H1 (cell line): ENCODE data around the gene MED13. TPM values are rescaled to one million over a fixed set of nuclear protein-coding genes. Genes with fewer than 3 reads are reported as not detected.

ENCODE experiments used
- CTCF ChIA-PET: fragments of 300-600 bp; sonication (Branson Sonifier 250); formaldehyde crosslinking; loops from one replicate; lab custom pipeline; 2021; ENCODE audit not compliant: partially characterized antibody; lab: Charles Lee
- POLR2A ChIA-PET: fragments of 300-600 bp; sonication (Branson Sonifier 250); formaldehyde crosslinking; loops from one replicate; lab custom pipeline; 2021; ENCODE audit warnings: inconsistent platforms; ENCODE audit not compliant: partially characterized antibody; lab: Charles Lee
- DNase-seq, 2 experiments: peaks; one replicate each; pipeline versions ENCODE4 v3.0.0 to v3.0.0-alpha.2; 2010 to 2022; ENCODE audit warnings: low spot score in 2 of 2, low read depth in 1 of 2, mixed read lengths in 1 of 2
- FAIRE-seq: peaks from 2 replicates; lab custom pipeline; 2011; peaks lifted over from hg19 to GRCh38; lab: Jason Lieb, UNC
- H2AFZ ChIP-seq: 2 replicates; pipeline ENCODE4 v1.8.1; 2012; ENCODE audit warnings: low read length, inconsistent platforms
- H2AK5ac ChIP-seq: 2 replicates; pipeline ENCODE4 v1.6.1; 2013; ENCODE audit warnings: low read depth, low read length
- H2BK120ac ChIP-seq: replicated peaks from 2 replicates; pipeline ENCODE3; 2013; ENCODE audit warnings: low read depth, low read length, inconsistent platforms
- H2BK12ac ChIP-seq: 2 replicates; pipeline ENCODE4 v1.6.1; 2013; ENCODE audit warnings: low read depth, low read length
- H2BK15ac ChIP-seq: 2 replicates; pipeline ENCODE4 v1.6.1; 2013; ENCODE audit warnings: low read length
- H2BK20ac ChIP-seq: 2 replicates; pipeline ENCODE4 v1.6.1; 2013; ENCODE audit warnings: low read length
- H2BK5ac ChIP-seq: 2 replicates; pipeline ENCODE4 v1.6.1; 2013; ENCODE audit warnings: low read depth, low read length
- H3K14ac ChIP-seq: 2 replicates; pipeline ENCODE4 v1.6.1; 2013; ENCODE audit warnings: inconsistent platforms; ENCODE audit not compliant: insufficient read length
- H3K18ac ChIP-seq: 2 replicates; pipeline ENCODE4 v1.6.1; 2013; ENCODE audit warnings: low read length; ENCODE audit errors: extremely low read depth
- H3K23ac ChIP-seq: 2 replicates; pipeline ENCODE4 v1.6.1; 2013; ENCODE audit warnings: inconsistent platforms; ENCODE audit not compliant: insufficient read length
- H3K23me2 ChIP-seq: 2 replicates; pipeline ENCODE4 v1.6.1; 2013; ENCODE audit warnings: low read depth, low read length
- H3K27ac ChIP-seq: 2 replicates; pipeline ENCODE4 v1.6.1; 2011; ENCODE audit warnings: low read depth, low read length, inconsistent platforms
- H3K27me3 ChIP-seq, 4 experiments: replicated peaks in 1 of 4; 1 replicate in 1 of 4; 2 replicates in 3 of 4; pipeline versions ENCODE4 v1.6.1 to v1.8.1; 2011 to 2013; ENCODE audit warnings: low read length in 3 of 4, mild to moderate bottlenecking in 3 of 4, inconsistent platforms in 2 of 4, mixed read lengths in 2 of 4, moderate library complexity in 1 of 4; ENCODE audit not compliant: control insufficient read depth in 3 of 4, insufficient read depth in 3 of 4; ENCODE audit errors: extremely low read depth in 1 of 4
- H3K36me3 ChIP-seq, 4 experiments: 2 replicates each; pipeline versions ENCODE4 v1.6.1 to v1.8.1; 2011 to 2013; ENCODE audit warnings: mild to moderate bottlenecking in 4 of 4, low read length in 3 of 4, moderate library complexity in 2 of 4, control low read depth in 1 of 4, inconsistent platforms in 1 of 4; ENCODE audit not compliant: insufficient read depth in 4 of 4, control insufficient read depth in 2 of 4
- H3K4ac ChIP-seq: replicated peaks from 2 replicates; pipeline ENCODE3; 2013; ENCODE audit warnings: low read length, low read depth, mixed read lengths, inconsistent platforms; ENCODE audit not compliant: insufficient read length
- H3K4me1 ChIP-seq, 4 experiments: replicated peaks in 1 of 4; 1 replicate in 1 of 4; 2 replicates in 3 of 4; pipeline versions ENCODE4 v1.6.1 to v1.8.1; 2011 to 2013; ENCODE audit warnings: low read length in 3 of 4, inconsistent platforms in 2 of 4, mixed read lengths in 1 of 4; ENCODE audit not compliant: insufficient read depth in 4 of 4, control insufficient read depth in 3 of 4
- H3K4me2 ChIP-seq, 2 experiments: 2 replicates each; pipeline versions ENCODE4 v1.6.1 to v1.8.1; 2011 to 2013; ENCODE audit warnings: low read depth in 2 of 2, low read length in 2 of 2, control low read depth in 1 of 2, inconsistent platforms in 1 of 2, mild to moderate bottlenecking in 1 of 2; ENCODE audit not compliant: insufficient read depth in 1 of 2
- H3K4me3 ChIP-seq, 4 experiments: fragments of 200-600, 300-600 bp in 1 of 4; sonication (generic), shearing (Covaris generic), sonication (Bioruptor Twin) in 1 of 4; 2 replicates each; pipeline versions ENCODE4 v1.5.1 to v1.8.1; 2011 to 2016; ENCODE audit warnings: low read length in 4 of 4, low read depth in 3 of 4, control low read depth in 2 of 4, inconsistent platforms in 2 of 4, mild to moderate bottlenecking in 2 of 4, mixed read lengths in 1 of 4, moderate library complexity in 1 of 4; ENCODE audit not compliant: insufficient read depth in 2 of 4; ENCODE audit errors: extremely low read depth in 1 of 4
- H3K56ac ChIP-seq: replicated peaks from 2 replicates; pipeline ENCODE3; 2013; ENCODE audit warnings: low read depth, mild to moderate bottlenecking, mixed read lengths, low read length, inconsistent platforms; ENCODE audit not compliant: insufficient read length
- H3K79me1 ChIP-seq: 2 replicates; pipeline ENCODE4 v1.6.1; 2013; ENCODE audit warnings: low read depth, low read length, control low read depth
- H3K79me2 ChIP-seq, 2 experiments: 2 replicates each; pipeline versions ENCODE4 v1.6.1 to v1.8.1; 2012 to 2013; ENCODE audit warnings: low read length in 2 of 2, mild to moderate bottlenecking in 2 of 2, inconsistent platforms in 1 of 2; ENCODE audit not compliant: insufficient read depth in 2 of 2, control insufficient read depth in 1 of 2
- H3K9ac ChIP-seq, 4 experiments: replicated peaks in 1 of 4; 1 replicate in 1 of 4; 2 replicates in 3 of 4; pipeline versions ENCODE4 v1.6.1 to v1.8.1; 2011 to 2013; ENCODE audit warnings: low read depth in 3 of 4, low read length in 3 of 4, control low read depth in 2 of 4, mild to moderate bottlenecking in 2 of 4, moderate library complexity in 2 of 4, inconsistent platforms in 1 of 4; ENCODE audit errors: extremely low read depth in 1 of 4
- H3K9me3 ChIP-seq, 2 experiments: 2 replicates each; pipeline versions ENCODE4 v1.6.1 to v1.8.1; 2012 to 2013; ENCODE audit warnings: mild to moderate bottlenecking in 2 of 2, moderate library complexity in 2 of 2, control low read depth in 1 of 2, inconsistent platforms in 1 of 2, low read depth in 1 of 2, low read length in 1 of 2, mixed read lengths in 1 of 2; ENCODE audit not compliant: insufficient read depth in 2 of 2
- H4K20me1 ChIP-seq, 2 experiments: replicated peaks in 1 of 2; 2 replicates each; pipeline versions ENCODE3 to v1.8.1; 2011 to 2013; ENCODE audit warnings: inconsistent platforms in 2 of 2, low read length in 2 of 2, mild to moderate bottlenecking in 1 of 2; ENCODE audit not compliant: insufficient read depth in 2 of 2, control insufficient read depth in 1 of 2
- H4K5ac ChIP-seq: 2 replicates; pipeline ENCODE4 v1.6.1; 2013; ENCODE audit warnings: low read length, low read depth, mixed read lengths, inconsistent platforms; ENCODE audit not compliant: insufficient read length
- H4K8ac ChIP-seq: 2 replicates; pipeline ENCODE4 v1.8.0; 2013; ENCODE audit warnings: mild to moderate bottlenecking, moderate library complexity, low read length, inconsistent platforms; ENCODE audit not compliant: insufficient read depth; ENCODE audit errors: extremely low read depth
- H4K91ac ChIP-seq: replicated peaks from 2 replicates; pipeline ENCODE3; 2013; ENCODE audit warnings: low read length, mixed read lengths, inconsistent platforms; ENCODE audit not compliant: insufficient read length
- MAFK ChIP-seq: IDR thresholded peaks from 2 replicates; pipeline ENCODE4 v1.6.1; 2012; ENCODE audit warnings: low read depth, mild to moderate bottlenecking, improper control_type of control experiment, low read length
- NRF1 ChIP-seq: IDR thresholded peaks from 2 replicates; pipeline ENCODE4 v1.6.1; 2011; ENCODE audit warnings: mild to moderate bottlenecking, low read depth, low read length, improper control_type of control experiment
- POLR2A ChIP-seq, 2 experiments: IDR thresholded peaks; 1 replicate in 1 of 2; 2 replicates in 1 of 2; pipeline ENCODE4 v1.6.1; 2011; ENCODE audit warnings: low read depth in 2 of 2, low read length in 2 of 2, mild to moderate bottlenecking in 2 of 2; ENCODE audit errors: control extremely low read depth in 1 of 2
- RFX5 ChIP-seq: IDR thresholded peaks from 2 replicates; pipeline ENCODE4 v1.6.1; 2011; ENCODE audit warnings: low read depth, low read length, improper control_type of control experiment, borderline replicate concordance
- TEAD4 ChIP-seq: IDR thresholded peaks from 2 replicates; pipeline ENCODE4 v1.6.1; 2012; ENCODE audit warnings: low read depth, low read length, inconsistent platforms, mixed read lengths
- YY1 ChIP-seq: IDR thresholded peaks from 2 replicates; pipeline ENCODE4 v1.6.1; 2011; ENCODE audit warnings: low read depth, mild to moderate bottlenecking, low read length
- WGBS, 2 experiments: shearing (Covaris generic) in 1 of 2; methylation state at CpG; one replicate each; pipeline versions ENCODE4 v1.1.6 to v1.1.7; 2013 to 2015; ENCODE audit warnings: low lambda C conversion rate in 2 of 2, mixed read lengths in 2 of 2, inconsistent platforms in 1 of 2, low coverage in 1 of 2, missing lambda C conversion rate in 1 of 2; ENCODE audit not compliant: insufficient replicate concordance in 2 of 2, insufficient coverage in 1 of 2, insufficient read length in 1 of 2; ENCODE audit errors: extremely low coverage in 1 of 2, missing lambda C conversion rate in 1 of 2; 5-methylcytosine and 5-hydroxymethylcytosine counted together
- polyA plus RNA-seq, 7 experiments: library from polyadenylated mRNA; depleted of rRNA in 3 of 7; stranded (reverse) in 5 of 7; unstranded in 2 of 7; fragments of >200 nt in 5 of 7; fragments of 200-250 nt in 2 of 7; gene quantifications; 1 replicate in 5 of 7; 2 replicates in 1 of 7; 4 replicates in 1 of 7; pipeline versions ENCODE4 v1.2.1 to v1.2.3, GENCODE V29; 2011 to 2013; ENCODE audit warnings: missing spikeins in 2 of 7, mixed read lengths in 2 of 7
- total RNA-seq: library from RNA; stranded (reverse); fragmentation: NEBNext Ultra II Directional; extraction: Animal tissue kit (Norgen Biotek cat#: 25700); gene quantifications from 2 replicates; pipeline ENCODE4 v1.2.1, GENCODE V29; 2021

Gene MED13
- total and polyA plus RNA-seq, 2 of the 8 experiments (the other 6 are each of a cell fraction or from before 2014, with no cell fraction given): 11.3 to 44.8 TPM

GRCh38 chr17:62001105-62001504 is 64.0 kb downstream of the MED13 start:
- no peak overlapping the region for H3K23ac ChIP-seq

More at GRCh38 chr17:62001105-62001504, 64.0 kb downstream of the MED13 start:
- H3K36me3 ChIP-seq: peaks cover 0 to 7% (median 3%) of the 10 kb centered on the region in 4 experiments; a peak in 3 of 8 replicates
- H2BK12ac ChIP-seq: no peak overlapping the region
- H3K79me1 ChIP-seq: no peaks in the 10 kb centered on the region; the same call in 1 of the 2 replicates
- H3K9me3 ChIP-seq: no peaks in the 10 kb centered on the region
- no peaks in the 10 kb centered on the region for H4K20me1 ChIP-seq
- no peak overlapping the region for H2BK20ac ChIP-seq
- ChIA-PET CTCF (no interaction called here), POLR2A (no interaction called here)
- no peak for TF ChIP-seq RFX5
- TF ChIP-seq POLR2A (IDR thresholded peaks at IDR 0.05; ENCODE audit: control extremely low read depth in 1 of 2, low read depth in 2 of 2, low read length in 2 of 2): no peak
- no peak for TF ChIP-seq MAFK
- no peak for TF ChIP-seq YY1
- TF ChIP-seq NRF1: no peak
- no peak for TF ChIP-seq TEAD4
- H2BK5ac ChIP-seq: no peak overlapping the region
- H3K79me2 ChIP-seq: peaks cover 3 to 73% of the 10 kb centered on the region in 2 experiments; a peak in 3 of 4 replicates
- no peak overlapping the region for H3K4me2 ChIP-seq
- H3K4ac ChIP-seq: no peak overlapping the region
- H2AK5ac ChIP-seq: no peak overlapping the region
- H3K14ac ChIP-seq: no peak overlapping the region
- no peak overlapping the region for H3K56ac ChIP-seq
- no peak overlapping the region for H2BK120ac ChIP-seq
- no peaks in the 10 kb centered on the region for H3K23me2 ChIP-seq
- H3K4me3 ChIP-seq: no peak overlapping the region
- no peak for FAIRE-seq
- no peak overlapping the region for H3K27ac ChIP-seq
- no peak overlapping the region for H4K8ac ChIP-seq
- H2AFZ ChIP-seq: no peak overlapping the region
- H3K4me1 ChIP-seq: no peaks in the 10 kb centered on the region
- no peak overlapping the region for H4K91ac ChIP-seq
- no peak for DNase-seq
- no peaks in the 10 kb centered on the region for H3K27me3 ChIP-seq
- no peak overlapping the region for H3K18ac ChIP-seq
- WGBS, 2 experiments: 96% methylated on average over 2 of the region's 2 CpGs; no CpG with 5 or more reads in 1 of the 2 experiments
- no peak overlapping the region for H4K5ac ChIP-seq
- no peak overlapping the region for H3K9ac ChIP-seq
- H2BK15ac ChIP-seq: no peak overlapping the region
